ENCODE data around the gene SLC12A3.

DNA sequence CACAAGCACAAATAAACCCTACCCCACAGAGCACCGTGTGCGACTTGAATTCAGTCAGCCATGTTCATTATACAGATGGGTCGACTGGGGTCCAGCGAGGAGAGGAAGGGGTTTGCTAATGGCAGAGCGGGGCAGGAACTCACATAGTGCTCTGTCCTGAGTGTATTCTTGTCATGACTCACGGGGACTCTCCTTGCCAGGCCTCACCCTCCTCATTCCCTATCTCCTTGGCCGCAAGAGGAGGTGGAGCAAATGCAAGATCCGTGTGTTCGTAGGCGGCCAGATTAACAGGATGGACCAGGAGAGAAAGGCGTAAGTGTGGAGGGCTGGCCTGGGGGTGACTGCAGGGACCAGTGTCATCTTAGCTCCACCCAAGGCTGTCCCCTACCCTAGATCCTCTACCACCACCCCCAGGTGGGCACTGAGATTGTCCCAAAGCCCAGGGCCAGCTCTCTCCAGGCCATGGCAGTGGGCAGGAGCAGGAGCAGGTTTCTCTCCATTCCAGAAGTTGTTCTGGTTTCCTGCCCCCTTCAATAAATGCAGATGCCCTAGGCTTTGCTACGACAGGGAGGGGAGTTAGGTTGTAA, 29.4 kb downstream of the SLC12A3 start:
- no peak for TF ChIP-seq CTCF (IDR thresholded peaks at IDR 0.05)
- TF ChIP-seq EP300 (IDR thresholded peaks at IDR 0.05) = no peak
- no peak for TF ChIP-seq POLR2A (IDR thresholded peaks at IDR 0.05)
- no peak for TF ChIP-seq POLR2AphosphoS5 (IDR thresholded peaks at IDR 0.05)
